Stomach (tissue), 9 donors: ENCODE measurements around the gene SPC25. TPM values are rescaled to one million over a fixed set of nuclear protein-coding genes. Genes with fewer than 3 reads are reported as not detected.

Experiments used
- DNase-seq, 2 donors: peaks; one replicate each; pipeline versions ENCODE4 v3.0.0 to v3.0.0-alpha.2; 2013 to 2019
- H3K27ac ChIP-seq, 5 donors: fragments of 200-600 bp in 4 of 5; sonication (generic) in 4 of 5; one replicate each; pipeline ENCODE4 v1.5.1; 2013 to 2019; ENCODE audit warnings: mild to moderate bottlenecking in 1 of 5, moderate library complexity in 1 of 5
- H3K27me3 ChIP-seq, 3 donors: fragments of 200-600 bp; sonication (generic); one replicate each; pipeline ENCODE4 v1.5.1; 2017 to 2019; ENCODE audit warnings: mixed run types in 1 of 3
- H3K36me3 ChIP-seq, 4 donors: fragments of 200-600 bp; sonication (generic); 1 replicate in 3 of 4; 2 replicates in 1 of 4; pipeline ENCODE4 v1.5.1; 2016 to 2019
- H3K4me1 ChIP-seq, 4 donors: fragments of 200-600 bp; sonication (generic); one replicate each; pipeline ENCODE4 v1.5.1; 2016 to 2019
- H3K4me3 ChIP-seq, 4 donors: fragments of 200-600 bp; sonication (generic) in 3 of 4; one replicate each; pipeline ENCODE4 v1.5.1; 2016 to 2019; ENCODE audit warnings: mild to moderate bottlenecking in 1 of 4
- H3K9me3 ChIP-seq, 4 donors: fragments of 200-600 bp; sonication (generic); one replicate each; pipeline ENCODE4 v1.5.1; 2016 to 2019
- CTCF ChIP-seq, 7 experiments: fragments of 450-650 bp in 4 of 7; fragments of 200-600 bp in 3 of 7; sonication (generic) in 3 of 7; IDR thresholded peaks; one replicate each; pipeline ENCODE4 v1.5.1; 2016 to 2019; ENCODE audit warnings: antibody characterized with exemption in 7 of 7, control low read depth in 2 of 7, mild to moderate bottlenecking in 1 of 7
- EP300 ChIP-seq: sonication (generic); formaldehyde crosslinking; IDR thresholded peaks from one replicate; pipeline ENCODE4 v1.6.1; 2017; ENCODE audit warnings: antibody characterized with exemption
- POLR2A ChIP-seq, 4 donors: fragments of 450-650 bp; IDR thresholded peaks; one replicate each; pipeline ENCODE4 v1.6.1; 2016; ENCODE audit warnings: antibody characterized with exemption in 4 of 4, control low read depth in 2 of 4, mild to moderate bottlenecking in 1 of 4, moderate library complexity in 1 of 4
- POLR2AphosphoS5 ChIP-seq, 3 donors: sonication (generic); formaldehyde crosslinking; IDR thresholded peaks; one replicate each; pipeline ENCODE4 v1.6.1; 2016; ENCODE audit warnings: antibody characterized with exemption in 3 of 3
- WGBS, 5 donors: extraction: QIAGEN DNeasy Blood & Tissue Kit in 3 of 5; methylation state at CpG; one replicate each; pipeline versions ENCODE4 v1.1.5 to v1.1.7; 2013 to 2018; 5-methylcytosine and 5-hydroxymethylcytosine counted together
- intact Hi-C: fragments of 100-400 bp; cut with DNase I; formaldehyde crosslinking; loops from one replicate; pipeline ENCODE4 v1.15.1; 2023; ENCODE audit warnings: low total_unique reads
- polyA plus RNA-seq, 3 donors: library from polyadenylated mRNA; stranded (reverse); fragments of 200-250 nt; gene quantifications; one replicate each; pipeline ENCODE4 v1.2.3, GENCODE V29; 2013
- total RNA-seq, 5 donors: library from RNA; depleted of rRNA; stranded (reverse); fragments of >200 nt; gene quantifications; one replicate each; pipeline versions ENCODE4 v1.1.0 to v1.2.3, GENCODE V29; 2014 to 2016
- donor health status: healthy with polysubstance abuse.
- donor health status: Bipolar disorder and iron deficiency.
- donor health status: healthy.

Gene SPC25
- total and polyA plus RNA-seq, 8 donors = 0.87 to 4.7 (median 2.9) TPM; not detected in 3

GRCh38 chr2:168843253-168843652 is 47.0 kb downstream of the SPC25 start:
- WGBS, 5 donors = 92 to 95% (median 94%) methylated on average over 3 of the region's 3 CpGs
- no peaks in the 10 kb centered on the region for H3K9me3 ChIP-seq
- no peak for TF ChIP-seq CTCF (IDR thresholded peaks at IDR 0.05)
- TF ChIP-seq POLR2A (IDR thresholded peaks at IDR 0.05) = no peak
- no peak for TF ChIP-seq EP300
- TF ChIP-seq POLR2AphosphoS5 (IDR thresholded peaks at IDR 0.05) = no peak
- peaks cover 0 to 42% (median 33%) of the 10 kb centered on the region in 4 donors for H3K36me3 ChIP-seq
- no peak overlapping the region for H3K27ac ChIP-seq
- no peak for DNase-seq
- intact Hi-C loops = no loop called here
- no peaks in the 10 kb centered on the region for H3K4me1 ChIP-seq
- no peaks in the 10 kb centered on the region for H3K27me3 ChIP-seq
- H3K4me3 ChIP-seq = no peak overlapping the region

GRCh38 chr2:168841445-168841844 is 48.8 kb downstream of the SPC25 start:
- peaks cover 0 to 52% (median 45%) of the 10 kb centered on the region in 4 donors for H3K36me3 ChIP-seq
- H3K4me1 ChIP-seq = no peaks in the 10 kb centered on the region
- H3K27ac ChIP-seq = no peak overlapping the region
- DNase-seq = no peak
- H3K9me3 ChIP-seq = no peaks in the 10 kb centered on the region
- H3K4me3 ChIP-seq = no peak overlapping the region
- intact Hi-C loops = no loop called here
- 43 to 69% (median 56%) methylated on average over 2 of the region's 2 CpGs for WGBS, 5 donors
- no peaks in the 10 kb centered on the region for H3K27me3 ChIP-seq
- TF ChIP-seq CTCF (IDR thresholded peaks at IDR 0.05) (no peak), POLR2AphosphoS5 (IDR thresholded peaks at IDR 0.05) (no peak), POLR2A (IDR thresholded peaks at IDR 0.05) (no peak), EP300 (no peak)

- Histone ChIP-seq H3K4me3 (no peak overlapping the region), H3K36me3 (peaks cover 11 to 74% (median 64%) of the 10 kb centered on the region in 4 donors), H3K27me3 (no peaks in the 10 kb centered on the region), H3K9me3 (peaks cover 0 to 4% (median 2%) of the 10 kb centered on the region in 4 donors), H3K4me1 (no peaks in the 10 kb centered on the region), H3K27ac (no peak overlapping the region)
- WGBS, 5 donors = 91 to 99% (median 95%) methylated on average over 2 of the region's 2 CpGs
- no peak for TF ChIP-seq EP300
- TF ChIP-seq CTCF (IDR thresholded peaks at IDR 0.05) = no peak
- no peak for TF ChIP-seq POLR2A (IDR thresholded peaks at IDR 0.05)
- no peak for TF ChIP-seq POLR2AphosphoS5 (IDR thresholded peaks at IDR 0.05)
- no peak for DNase-seq
- intact Hi-C loops = no loop called here
These were observed 54.3 kb downstream of the SPC25 start for GRCh38 chr2:168835969-168836368.

GRCh38 chr2:168831662-168832061 is 58.6 kb downstream of the SPC25 start:
- Histone ChIP-seq H3K27me3 (no peaks in the 10 kb centered on the region), H3K4me1 (no peaks in the 10 kb centered on the region), H3K9me3 (peaks cover 0 to 6% (median 2%) of the 10 kb centered on the region in 4 donors), H3K36me3 (peaks cover 12 to 96% (median 69%) of the 10 kb centered on the region in 4 donors), H3K27ac (no peak overlapping the region), H3K4me3 (no peak overlapping the region)
- no peak for TF ChIP-seq POLR2A (IDR thresholded peaks at IDR 0.05)
- TF ChIP-seq EP300 = no peak
- TF ChIP-seq CTCF (IDR thresholded peaks at IDR 0.05) = no peak
- no peak for TF ChIP-seq POLR2AphosphoS5 (IDR thresholded peaks at IDR 0.05)
- DNase-seq = no peak
- intact Hi-C loops = no loop called here
